ENCODE data around the gene STAM2.

The STAM2 gene

DNA sequence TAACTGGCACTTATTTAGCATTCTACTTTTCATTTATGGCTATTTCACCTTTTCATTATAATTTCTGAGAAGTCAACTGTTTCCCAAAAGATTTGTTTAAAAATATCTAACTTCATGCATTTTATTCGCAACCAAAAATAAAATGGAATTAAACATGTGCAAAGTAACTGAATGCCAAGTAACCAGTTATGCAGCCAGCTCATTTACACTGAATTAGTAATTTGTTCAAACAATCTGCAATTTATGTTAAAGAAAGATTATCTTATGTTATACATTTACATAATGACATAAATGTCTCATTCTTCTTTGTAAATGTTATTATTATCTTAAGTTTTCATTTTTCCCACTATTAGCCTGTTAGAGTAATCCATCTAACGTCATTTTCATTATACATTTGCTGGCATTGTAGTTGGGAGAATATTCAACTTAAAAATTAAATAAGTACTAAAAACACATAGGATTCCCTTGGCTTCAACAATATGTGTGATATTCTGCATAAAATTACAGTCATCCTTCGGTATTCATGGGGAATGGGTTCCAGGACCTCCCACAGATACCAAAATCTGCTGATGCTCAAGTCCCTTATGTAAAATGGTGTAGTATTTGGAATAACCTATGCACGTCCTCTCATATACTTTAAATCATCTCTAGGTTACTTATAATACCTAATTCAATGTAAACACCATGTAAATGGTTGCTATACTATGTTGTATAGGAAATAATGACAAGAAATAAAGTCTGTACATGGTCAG is 43.7 kb upstream of the STAM2 start:
- H3K36me3 ChIP-seq (ENCODE audit: insufficient read depth) = no peaks in the 10 kb centered on the region
- no peaks in the 10 kb centered on the region for H3K27me3 ChIP-seq (ENCODE audit: insufficient read depth, low read depth)
- TF ChIP-seq, protein P1, sequence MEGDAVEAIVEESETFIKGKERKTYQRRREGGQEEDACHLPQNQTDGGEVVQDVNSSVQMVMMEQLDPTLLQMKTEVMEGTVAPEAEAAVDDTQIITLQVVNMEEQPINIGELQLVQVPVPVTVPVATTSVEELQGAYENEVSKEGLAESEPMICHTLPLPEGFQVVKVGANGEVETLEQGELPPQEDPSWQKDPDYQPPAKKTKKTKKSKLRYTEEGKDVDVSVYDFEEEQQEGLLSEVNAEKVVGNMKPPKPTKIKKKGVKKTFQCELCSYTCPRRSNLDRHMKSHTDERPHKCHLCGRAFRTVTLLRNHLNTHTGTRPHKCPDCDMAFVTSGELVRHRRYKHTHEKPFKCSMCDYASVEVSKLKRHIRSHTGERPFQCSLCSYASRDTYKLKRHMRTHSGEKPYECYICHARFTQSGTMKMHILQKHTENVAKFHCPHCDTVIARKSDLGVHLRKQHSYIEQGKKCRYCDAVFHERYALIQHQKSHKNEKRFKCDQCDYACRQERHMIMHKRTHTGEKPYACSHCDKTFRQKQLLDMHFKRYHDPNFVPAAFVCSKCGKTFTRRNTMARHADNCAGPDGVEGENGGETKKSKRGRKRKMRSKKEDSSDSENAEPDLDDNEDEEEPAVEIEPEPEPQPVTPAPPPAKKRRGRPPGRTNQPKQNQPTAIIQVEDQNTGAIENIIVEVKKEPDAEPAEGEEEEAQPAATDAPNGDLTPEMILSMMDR (conservative IDR thresholded peaks at IDR 0.05; ENCODE audit: low read depth, low read length) = no peak
- H3K4me3 ChIP-seq (IDR thresholded peaks at IDR 0.05; ENCODE audit: insufficient read depth, low read depth, low read length) = no peak overlapping the region
- H3K79me2 ChIP-seq (ENCODE audit: insufficient read depth, low read depth) = no peaks in the 10 kb centered on the region
- peaks cover 7% of the 10 kb centered on the region for H3K4me1 ChIP-seq (ENCODE audit: low read depth, poor library complexity, severe bottlenecking)
- no peak overlapping the region for H3K4me2 ChIP-seq
- no peak overlapping the region for H3K27ac ChIP-seq
- no peak overlapping the region for H3K9ac ChIP-seq
- no peaks in the 10 kb centered on the region for H4K20me1 ChIP-seq (ENCODE audit: insufficient read depth)
- no peak overlapping the region for H2AFZ ChIP-seq (ENCODE audit: low read depth)

DNA sequence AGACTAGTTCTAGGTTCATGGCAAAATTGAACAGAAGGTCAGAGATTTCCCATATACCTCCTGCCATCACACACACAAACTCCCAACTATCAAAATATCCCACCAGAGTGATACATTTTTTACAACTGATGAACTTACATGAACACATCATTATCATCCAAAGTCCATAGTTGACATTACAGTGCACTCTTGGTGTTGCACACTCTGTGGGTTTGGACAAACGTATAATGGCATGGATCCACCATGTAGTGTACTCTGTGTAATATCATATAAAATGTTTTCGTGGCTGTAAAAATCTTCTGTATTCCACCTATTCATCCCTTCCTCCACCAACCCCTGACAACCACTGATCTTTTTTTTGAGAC is 25.9 kb upstream of the STAM2 start:
- Histone ChIP-seq H3K79me2 (ENCODE audit: insufficient read depth, low read depth) (no peaks in the 10 kb centered on the region), H3K27me3 (ENCODE audit: insufficient read depth, low read depth) (no peaks in the 10 kb centered on the region), H2AFZ (ENCODE audit: low read depth) (no peak overlapping the region), H3K4me3 (IDR thresholded peaks at IDR 0.05; ENCODE audit: insufficient read depth, low read depth, low read length) (no peak overlapping the region), H3K27ac (no peak overlapping the region), H3K4me1 (ENCODE audit: low read depth, poor library complexity, severe bottlenecking) (no peaks in the 10 kb centered on the region), H4K20me1 (ENCODE audit: insufficient read depth) (no peaks in the 10 kb centered on the region), H3K36me3 (ENCODE audit: insufficient read depth) (no peaks in the 10 kb centered on the region), H3K4me2 (no peak overlapping the region), H3K9ac (no peak overlapping the region)
- TF ChIP-seq, protein P1 (conservative IDR thresholded peaks at IDR 0.05; ENCODE audit: low read depth, low read length) = no peak

- Histone ChIP-seq H3K79me2 (ENCODE audit: insufficient read depth, low read depth) (no peaks in the 10 kb centered on the region), H3K9ac (no peak overlapping the region), H3K4me3 (IDR thresholded peaks at IDR 0.05; ENCODE audit: insufficient read depth, low read depth, low read length) (no peak overlapping the region), H2AFZ (ENCODE audit: low read depth) (no peak overlapping the region), H3K27me3 (ENCODE audit: insufficient read depth, low read depth) (no peaks in the 10 kb centered on the region), H4K20me1 (ENCODE audit: insufficient read depth) (no peaks in the 10 kb centered on the region), H3K4me2 (no peak overlapping the region), H3K27ac (no peak overlapping the region), H3K36me3 (ENCODE audit: insufficient read depth) (no peaks in the 10 kb centered on the region), H3K4me1 (ENCODE audit: low read depth, poor library complexity, severe bottlenecking) (no peaks in the 10 kb centered on the region)
- TF ChIP-seq, protein P1 (conservative IDR thresholded peaks at IDR 0.05; ENCODE audit: low read depth, low read length) = no peak
These were observed 25.3 kb upstream of the STAM2 start for GRCh38 chr2:152200565-152201465.

DNA sequence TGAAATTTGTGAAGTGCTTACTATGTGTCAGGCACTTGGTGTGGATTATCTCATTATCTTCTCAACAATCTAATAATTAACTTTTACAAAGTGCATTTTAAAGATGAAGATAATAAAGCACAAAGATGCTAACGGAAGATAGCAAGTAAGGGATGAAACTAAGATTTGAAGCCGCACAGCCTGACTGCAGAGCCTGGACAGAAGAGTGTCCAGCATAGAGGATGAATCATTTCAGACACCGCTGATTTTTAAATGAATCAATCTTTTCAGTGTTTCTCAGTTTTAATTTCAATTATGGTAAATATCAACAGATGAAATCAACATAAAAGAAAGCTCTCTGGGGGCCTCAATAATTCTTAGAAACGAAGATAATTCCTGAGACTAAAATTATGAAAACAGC is 24.5 kb upstream of the STAM2 start:
- Histone ChIP-seq H3K4me3 (IDR thresholded peaks at IDR 0.05; ENCODE audit: insufficient read depth, low read depth, low read length) (no peak overlapping the region), H3K4me1 (ENCODE audit: low read depth, poor library complexity, severe bottlenecking) (no peaks in the 10 kb centered on the region), H3K27ac (no peak overlapping the region), H3K36me3 (ENCODE audit: insufficient read depth) (no peaks in the 10 kb centered on the region), H3K4me2 (no peak overlapping the region), H2AFZ (ENCODE audit: low read depth) (no peak overlapping the region), H3K79me2 (ENCODE audit: insufficient read depth, low read depth) (no peaks in the 10 kb centered on the region), H3K9ac (no peak overlapping the region), H3K27me3 (ENCODE audit: insufficient read depth, low read depth) (no peaks in the 10 kb centered on the region), H4K20me1 (ENCODE audit: insufficient read depth) (no peaks in the 10 kb centered on the region)
- TF ChIP-seq, protein P1 (conservative IDR thresholded peaks at IDR 0.05; ENCODE audit: low read depth, low read length) = no peak
